ENCODE results near the gene MYT1. TPM values are rescaled to one million over a fixed set of nuclear protein-coding genes. Genes with fewer than 3 reads are reported as not detected.

The MYT1 gene
- total and polyA plus RNA-seq, 2 of the 13 experiments (the other 11 are each of a cell fraction or from before 2014, with no cell fraction given): 0.58 to 2.5 TPM

DNA sequence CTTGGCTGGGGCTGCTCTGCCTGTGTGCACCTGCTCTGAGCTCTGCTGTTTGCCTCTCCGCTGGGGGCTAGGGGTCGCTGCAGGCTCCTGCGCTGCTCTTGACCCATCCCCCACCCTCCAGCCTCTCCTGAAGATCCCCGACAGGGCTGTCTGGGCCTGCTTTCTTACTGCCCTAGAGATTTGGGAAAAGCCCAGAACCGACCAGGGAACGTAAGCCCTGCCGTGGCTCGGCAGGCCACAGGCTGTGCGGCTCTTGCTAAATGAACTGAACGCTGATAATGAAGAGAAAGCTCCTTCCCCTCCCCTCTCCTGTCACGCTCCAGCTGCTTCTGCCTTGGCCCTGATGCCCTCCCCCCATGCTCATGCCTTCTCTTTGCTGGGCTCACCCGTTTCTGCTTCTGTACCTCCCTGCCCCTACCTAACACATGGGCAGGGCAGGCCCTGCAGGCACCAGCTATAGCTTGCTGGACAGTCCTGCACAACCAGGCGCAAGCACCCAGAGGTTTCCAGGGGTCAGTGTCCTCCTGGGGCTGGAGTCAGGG lies 59.3 kb downstream of the MYT1 start (continued):
- TF ChIP-seq MAFG (CRISPR knock-in tag; IDR thresholded peaks at IDR 0.05): no peak
- TF ChIP-seq NFKBIZ (CRISPR knock-in tag; IDR thresholded peaks at IDR 0.05): no peak
- TF ChIP-seq HNF1B (CRISPR knock-in tag; IDR thresholded peaks at IDR 0.05): peak; percentile 87
- no peak for TF ChIP-seq NCOR1 (IDR thresholded peaks at IDR 0.05; ENCODE audit: borderline replicate concordance, low read length)
- no peak; the same call in 1 of the 2 replicates for TF ChIP-seq NR2F2 (IDR thresholded peaks at IDR 0.05; ENCODE audit: borderline replicate concordance, low read depth)
- TF ChIP-seq ZNF33A (CRISPR knock-in tag; IDR thresholded peaks at IDR 0.05; ENCODE audit: borderline replicate concordance): no peak
- TF ChIP-seq ZNF782 (CRISPR knock-in tag; IDR thresholded peaks at IDR 0.05; ENCODE audit: borderline replicate concordance): peak; percentile 84; the same call in 1 of the 2 replicates
- TF ChIP-seq ZEB1 (IDR thresholded peaks at IDR 0.05; ENCODE audit: insufficient replicate concordance, low read depth): no peak
- TF ChIP-seq KDM5A (IDR thresholded peaks at IDR 0.05; ENCODE audit: borderline replicate concordance, low read length): no peak
- no peak for TF ChIP-seq SRF (IDR thresholded peaks at IDR 0.05; ENCODE audit: low read depth, low read length)
- TF ChIP-seq TBX3 (IDR thresholded peaks at IDR 0.05; ENCODE audit: borderline replicate concordance): no peak
- TF ChIP-seq ZBTB46 (CRISPR knock-in tag; IDR thresholded peaks at IDR 0.05; ENCODE audit: borderline replicate concordance): no peak
- peak; percentile 84; the same call in 1 of the 2 replicates for TF ChIP-seq ZNF501 (CRISPR knock-in tag; IDR thresholded peaks at IDR 0.05)
- no peak for TF ChIP-seq SNAPC5 (CRISPR knock-in tag; IDR thresholded peaks at IDR 0.05; ENCODE audit: borderline replicate concordance)
- TF ChIP-seq MATR3 (CRISPR knock-in tag; IDR thresholded peaks at IDR 0.05): no peak
- no peak for TF ChIP-seq POLR2G (IDR thresholded peaks at IDR 0.05; ENCODE audit: low read depth, low read length)
- TF ChIP-seq HMG20A (CRISPR knock-in tag; IDR thresholded peaks at IDR 0.05; ENCODE audit: borderline replicate concordance): no peak
- peak; percentile 90 for TF ChIP-seq ZNF34 (CRISPR knock-in tag; IDR thresholded peaks at IDR 0.05; ENCODE audit: borderline replicate concordance)
- TF ChIP-seq RNF219 (CRISPR knock-in tag; IDR thresholded peaks at IDR 0.05): no peak
- no peak for TF ChIP-seq RFX1 (IDR thresholded peaks at IDR 0.05)
- no peak for TF ChIP-seq ZNF451 (CRISPR knock-in tag; IDR thresholded peaks at IDR 0.05)
- TF ChIP-seq ZNF605 (CRISPR knock-in tag; IDR thresholded peaks at IDR 0.05): no peak
- TF ChIP-seq SRSF1 (optimal IDR thresholded peaks at IDR 0.05; ENCODE audit: low read depth, low read length): peak; percentile 59
- TF ChIP-seq HOXA9 (CRISPR knock-in tag; IDR thresholded peaks at IDR 0.05; ENCODE audit: borderline replicate concordance): no peak

Data from HepG2 (cell line).